Mesenchymal stem cell (in vitro differentiated cells and primary cell): ENCODE measurements around the gene AKAP13.
A peak's percentile ranks its signal among the peaks of the same experiment; 100 is the strongest.

ENCODE experiments used
- DNase-seq: peaks from one replicate; pipeline ENCODE4 v3.0.0-alpha.2; 2013
- H2AFZ ChIP-seq: one replicate; pipeline ENCODE4 v1.6.1; 2013; ENCODE audit warnings: low read depth, mild to moderate bottlenecking, control low read depth, inconsistent platforms, low read length, moderate library complexity
- H2AK5ac ChIP-seq: 2 replicates; pipeline ENCODE4 v1.6.1; 2013; ENCODE audit warnings: low read length, moderate library complexity, mild to moderate bottlenecking, inconsistent platforms; ENCODE audit not compliant: severe bottlenecking
- H2BK120ac ChIP-seq: one replicate; pipeline ENCODE4 v1.6.1; 2013; ENCODE audit warnings: low read depth, mild to moderate bottlenecking, inconsistent platforms, low read length, moderate library complexity
- H2BK12ac ChIP-seq, 2 experiments: one replicate each; pipeline ENCODE4 v1.6.1; 2013; ENCODE audit warnings: inconsistent platforms in 2 of 2, low read length in 2 of 2, mild to moderate bottlenecking in 2 of 2, moderate library complexity in 2 of 2, control low read depth in 1 of 2
- H2BK15ac ChIP-seq: one replicate; pipeline ENCODE4 v1.6.1; 2013; ENCODE audit warnings: mild to moderate bottlenecking, low read depth, inconsistent platforms; ENCODE audit not compliant: poor library complexity, severe bottlenecking
- H2BK5ac ChIP-seq: 2 replicates; pipeline ENCODE4 v1.6.1; 2013; ENCODE audit warnings: low read depth, mild to moderate bottlenecking, low read length, control low read depth, inconsistent platforms; ENCODE audit not compliant: poor library complexity, severe bottlenecking
- H3K14ac ChIP-seq, 2 experiments: one replicate each; pipeline ENCODE4 v1.6.1; 2013; ENCODE audit warnings: inconsistent platforms in 2 of 2, low read length in 2 of 2, control low read depth in 1 of 2, mild to moderate bottlenecking in 1 of 2, moderate library complexity in 1 of 2
- H3K18ac ChIP-seq, 2 experiments: one replicate each; pipeline ENCODE4 v1.6.1; 2013; ENCODE audit warnings: inconsistent platforms in 2 of 2, low read length in 2 of 2, control low read depth in 1 of 2, low read depth in 1 of 2, mild to moderate bottlenecking in 1 of 2
- H3K23ac ChIP-seq, 2 experiments: one replicate each; pipeline ENCODE4 v1.6.1; 2013; ENCODE audit warnings: inconsistent platforms in 2 of 2, low read length in 2 of 2, mild to moderate bottlenecking in 2 of 2, moderate library complexity in 2 of 2, control low read depth in 1 of 2
- H3K27ac ChIP-seq: 2 replicates; pipeline ENCODE4 v1.5.1; 2013; ENCODE audit warnings: mild to moderate bottlenecking, moderate library complexity, low read length, control low read depth, inconsistent platforms; ENCODE audit not compliant: poor library complexity, severe bottlenecking
- H3K27me3 ChIP-seq, 2 experiments: 2 replicates each; pipeline versions ENCODE4 v1.6.1 to v1.7.0; 2013; ENCODE audit warnings: low read length in 2 of 2, mild to moderate bottlenecking in 2 of 2, moderate library complexity in 2 of 2, control low read depth in 1 of 2, inconsistent platforms in 1 of 2; ENCODE audit not compliant: control insufficient read depth in 1 of 2, insufficient read depth in 1 of 2
- H3K36me3 ChIP-seq, 2 experiments: 2 replicates each; pipeline versions ENCODE4 v1.6.1 to v1.7.0; 2013; ENCODE audit warnings: low read length in 2 of 2, control low read depth in 1 of 2, inconsistent platforms in 1 of 2, low read depth in 1 of 2, mild to moderate bottlenecking in 1 of 2; ENCODE audit not compliant: insufficient read depth in 2 of 2, control insufficient read depth in 1 of 2
- H3K4ac ChIP-seq, 2 experiments: one replicate each; pipeline ENCODE4 v1.6.1; 2013; ENCODE audit warnings: inconsistent platforms in 2 of 2, low read length in 2 of 2, mild to moderate bottlenecking in 2 of 2, moderate library complexity in 2 of 2, control low read depth in 1 of 2, low read depth in 1 of 2
- H3K4me1 ChIP-seq: 2 replicates; pipeline ENCODE4 v1.6.1; 2013; ENCODE audit warnings: low read depth, low read length, control low read depth; ENCODE audit not compliant: control insufficient read depth, insufficient read depth
- H3K4me2 ChIP-seq: 2 replicates; pipeline ENCODE4 v1.6.1; 2013; ENCODE audit warnings: low read length, mild to moderate bottlenecking, inconsistent platforms; ENCODE audit not compliant: poor library complexity, severe bottlenecking
- H3K4me3 ChIP-seq, 2 experiments: 2 replicates each; pipeline versions ENCODE4 v1.5.1 to v1.7.0; 2013; ENCODE audit warnings: low read length in 2 of 2, mild to moderate bottlenecking in 2 of 2, control low read depth in 1 of 2, low read depth in 1 of 2; ENCODE audit not compliant: insufficient read depth in 1 of 2
- H3K79me1 ChIP-seq: replicated peaks from 2 replicates; pipeline ENCODE4 v1.6.1; 2013; ENCODE audit warnings: mild to moderate bottlenecking, control low read depth, low read length, inconsistent platforms; ENCODE audit not compliant: poor library complexity, severe bottlenecking
- H3K9ac ChIP-seq: 2 replicates; pipeline ENCODE4 v1.7.0; 2013; ENCODE audit warnings: mild to moderate bottlenecking, low read length, moderate library complexity
- H3K9me3 ChIP-seq: 2 replicates; pipeline ENCODE4 v1.7.0; 2013; ENCODE audit warnings: mild to moderate bottlenecking, low read length; ENCODE audit not compliant: control insufficient read depth
- H4K8ac ChIP-seq: one replicate; pipeline ENCODE4 v1.6.1; 2013; ENCODE audit warnings: inconsistent platforms, mild to moderate bottlenecking, low read length, moderate library complexity
- H4K91ac ChIP-seq: one replicate; pipeline ENCODE4 v1.6.1; 2013; ENCODE audit warnings: mild to moderate bottlenecking, low read length, inconsistent platforms
- WGBS: methylation state at CpG from one replicate; pipeline ENCODE4 v1.1.7; 2013; ENCODE audit warnings: mixed read lengths; 5-methylcytosine and 5-hydroxymethylcytosine counted together

The AKAP13 gene

GRCh38 chr15:85642693-85643066 is 262.3 kb downstream of the AKAP13 start:
- Histone ChIP-seq H2BK120ac (no peak overlapping the region), H3K9me3 (no peaks in the 10 kb centered on the region), H3K4ac (no peak overlapping the region), H2BK5ac (no peak overlapping the region), H3K4me1 (peaks cover 6% of the 10 kb centered on the region), H3K4me3 (peak overlapping the region in 1 of 2 experiments; percentile 42), H3K79me1 (peaks cover 11% of the 10 kb centered on the region), H2BK12ac (no peak overlapping the region), H2AFZ (no peak overlapping the region), H3K4me2 (no peak overlapping the region), H4K8ac (no peak overlapping the region), H3K27ac (no peak overlapping the region), H3K36me3 (peaks cover 6 to 53% of the 10 kb centered on the region in 2 experiments), H3K18ac (peak overlapping the region in 1 of 2 experiments; percentile 12), H3K14ac (no peak overlapping the region), H3K23ac (no peak overlapping the region), H3K27me3 (no peaks in the 10 kb centered on the region), H2AK5ac (no peak overlapping the region), H3K9ac (peak overlapping the region; percentile 86), H2BK15ac (no peak overlapping the region), H4K91ac (no peak overlapping the region)
- WGBS = 52% methylated on average over 3 of the region's 6 CpGs
- DNase-seq = peak; percentile 76

- Histone ChIP-seq H2AK5ac (peak overlapping the region; percentile 35), H2AFZ (no peak overlapping the region), H2BK15ac (no peak overlapping the region), H3K4me1 (peaks cover 7% of the 10 kb centered on the region), H3K79me1 (peaks cover 9% of the 10 kb centered on the region), H3K14ac (peak overlapping the region in 1 of 2 experiments; percentile 20), H3K27me3 (no peaks in the 10 kb centered on the region), H3K4me2 (no peak overlapping the region), H3K9me3 (no peaks in the 10 kb centered on the region), H3K36me3 (peaks cover 6 to 47% of the 10 kb centered on the region in 2 experiments), H3K4me3 (no peak overlapping the region), H4K8ac (no peak overlapping the region), H3K23ac (no peak overlapping the region), H3K27ac (peak overlapping the region; percentile 73), H3K18ac (peak overlapping the region in 1 of 2 experiments; percentile 21), H4K91ac (no peak overlapping the region), H2BK12ac (no peak overlapping the region), H3K4ac (peak overlapping the region in 1 of 2 experiments; percentile 2), H2BK5ac (no peak overlapping the region), H2BK120ac (no peak overlapping the region), H3K9ac (peak overlapping the region; percentile 44)
- DNase-seq = peak; percentile 91
- 97% methylated on average over 3 of the region's 4 CpGs for WGBS
Measured at GRCh38 chr15:85646538-85647091, 266.2 kb downstream of the AKAP13 start.

- no peak overlapping the region for H3K4me2 ChIP-seq
- no peak overlapping the region for H4K91ac ChIP-seq
- peaks cover 10% of the 10 kb centered on the region for H3K79me1 ChIP-seq
- no peak overlapping the region for H2AK5ac ChIP-seq
- 1% methylated on average over 4 of the region's 5 CpGs for WGBS
- H3K36me3 ChIP-seq = peaks cover 6 to 61% of the 10 kb centered on the region in 2 experiments
- H2BK5ac ChIP-seq = no peak overlapping the region
- no peak overlapping the region for H2BK120ac ChIP-seq
- no peak overlapping the region for H3K4me3 ChIP-seq
- no peaks in the 10 kb centered on the region for H3K9me3 ChIP-seq
- H3K9ac ChIP-seq = peak overlapping the region; percentile 84
- H3K18ac ChIP-seq = no peak overlapping the region
- H2BK15ac ChIP-seq = no peak overlapping the region
- no peak overlapping the region for H3K14ac ChIP-seq
- no peak overlapping the region for H4K8ac ChIP-seq
- H3K27me3 ChIP-seq = no peaks in the 10 kb centered on the region
- H3K27ac ChIP-seq = peak overlapping the region; percentile 61
- no peak overlapping the region for H3K23ac ChIP-seq
- H3K4ac ChIP-seq = no peak overlapping the region
- H3K4me1 ChIP-seq = peaks cover 7% of the 10 kb centered on the region
- H2BK12ac ChIP-seq = no peak overlapping the region
- DNase-seq = peak; percentile 95
- no peak overlapping the region for H2AFZ ChIP-seq
Measured at GRCh38 chr15:85649372-85649771, 269.0 kb downstream of the AKAP13 start.

- Histone ChIP-seq H3K36me3 (peaks cover 10 to 64% of the 10 kb centered on the region in 2 experiments), H2BK15ac (no peak overlapping the region), H2AK5ac (no peak overlapping the region), H3K4me1 (peaks cover 6% of the 10 kb centered on the region), H3K23ac (no peak overlapping the region), H3K18ac (no peak overlapping the region), H3K4ac (no peak overlapping the region), H3K14ac (no peak overlapping the region), H3K4me2 (no peak overlapping the region), H3K9me3 (no peaks in the 10 kb centered on the region), H4K91ac (no peak overlapping the region), H2BK120ac (no peak overlapping the region), H3K79me1 (peaks cover 6% of the 10 kb centered on the region), H3K27ac (no peak overlapping the region), H2AFZ (no peak overlapping the region), H4K8ac (no peak overlapping the region), H2BK12ac (no peak overlapping the region), H2BK5ac (no peak overlapping the region), H3K4me3 (no peak overlapping the region), H3K9ac (no peak overlapping the region), H3K27me3 (no peaks in the 10 kb centered on the region)
- 94% methylated on average over 5 of the region's 10 CpGs for WGBS
- DNase-seq = no peak
Measured at GRCh38 chr15:85651548-85651947, 271.1 kb downstream of the AKAP13 start.
